ENCODE results near the gene DDX6.
A peak's percentile ranks its signal among the peaks of the same experiment; 100 is the strongest.
"Not testable (repeated sequence)": the region's sequence is repeated elsewhere in the genome, so short reads cannot be mapped to it uniquely, and the experiment has no call there.

DDX6 gene

GRCh38 chr11:118715245-118715831 lies 75.6 kb downstream of the DDX6 start:
- Histone ChIP-seq H3K9me2 (ENCODE audit: low read depth, low read length) (no peaks in the 10 kb centered on the region), H3K27ac (ENCODE audit: low read depth, low read length, poor library complexity, severe bottlenecking) (peak overlapping the region; percentile 49), H3K4me1 (ENCODE audit: insufficient read depth, low read length, severe bottlenecking) (peaks cover 10% of the 10 kb centered on the region), H4K20me1 (ENCODE audit: insufficient read depth, low read length) (no peaks in the 10 kb centered on the region), H2AFZ (ENCODE audit: low read length) (no peak overlapping the region), H3F3A (ENCODE audit: insufficient read depth, low read length) (no peaks in the 10 kb centered on the region), H3K4me2 (ENCODE audit: low read length) (peak overlapping the region; percentile 26; the same call in 1 of the 2 replicates), H3K27me3 (ENCODE audit: insufficient read depth, low read length) (no peaks in the 10 kb centered on the region), H3K36me3 (ENCODE audit: insufficient read depth, low read length) (no peaks in the 10 kb centered on the region), H3K4me3 (ENCODE audit: low read depth, low read length, poor library complexity, severe bottlenecking) (no peak overlapping the region), H3K9ac (ENCODE audit: low read length) (no peak overlapping the region), H3K79me2 (ENCODE audit: insufficient read depth, low read length) (no peaks in the 10 kb centered on the region), H3K9me3 (ENCODE audit: low read length) (no peaks in the 10 kb centered on the region)
- TF ChIP-seq CTCF (IDR thresholded peaks at IDR 0.05; ENCODE audit: low read length): no peak
- TF ChIP-seq EZH2 (IDR thresholded peaks at IDR 0.05; ENCODE audit: borderline replicate concordance, low read length): no peak

- H3K9ac ChIP-seq (ENCODE audit: low read length): no peak overlapping the region
- no peaks in the 10 kb centered on the region for H3K36me3 ChIP-seq (ENCODE audit: insufficient read depth, low read length)
Observed at GRCh38 chr11:118714816-118715215, 76.1 kb downstream of the DDX6 start.

GRCh38 chr11:118714416-118714815 lies 76.5 kb downstream of the DDX6 start:
- not testable (repeated sequence) for H4K20me1 ChIP-seq (ENCODE audit: insufficient read depth, low read length); H3K9me2 ChIP-seq (ENCODE audit: low read depth, low read length); H3K9ac ChIP-seq (ENCODE audit: low read length); H3K36me3 ChIP-seq (ENCODE audit: insufficient read depth, low read length); H3K4me2 ChIP-seq (ENCODE audit: low read length); H3K4me1 ChIP-seq (ENCODE audit: insufficient read depth, low read length, severe bottlenecking); H3K4me3 ChIP-seq (ENCODE audit: low read depth, low read length, poor library complexity, severe bottlenecking); H2AFZ ChIP-seq (ENCODE audit: low read length); H3K79me2 ChIP-seq (ENCODE audit: insufficient read depth, low read length); H3F3A ChIP-seq (ENCODE audit: insufficient read depth, low read length); H3K27me3 ChIP-seq (ENCODE audit: insufficient read depth, low read length); H3K9me3 ChIP-seq (ENCODE audit: low read length); H3K27ac ChIP-seq (ENCODE audit: low read depth, low read length, poor library complexity, severe bottlenecking)

More at GRCh38 chr11:118714816-118715215, 76.1 kb downstream of the DDX6 start:
- H2AFZ ChIP-seq (ENCODE audit: low read length): no peak overlapping the region
- H3K4me2 ChIP-seq (ENCODE audit: low read length): no peak overlapping the region
- no peak overlapping the region for H3K4me3 ChIP-seq (ENCODE audit: low read depth, low read length, poor library complexity, severe bottlenecking)
- H3F3A ChIP-seq (ENCODE audit: insufficient read depth, low read length): no peaks in the 10 kb centered on the region
- no peaks in the 10 kb centered on the region for H3K9me2 ChIP-seq (ENCODE audit: low read depth, low read length)
- no peaks in the 10 kb centered on the region for H3K27me3 ChIP-seq (ENCODE audit: insufficient read depth, low read length)
- no peaks in the 10 kb centered on the region for H4K20me1 ChIP-seq (ENCODE audit: insufficient read depth, low read length)
- no peaks in the 10 kb centered on the region for H3K79me2 ChIP-seq (ENCODE audit: insufficient read depth, low read length)
- H3K27ac ChIP-seq (ENCODE audit: low read depth, low read length, poor library complexity, severe bottlenecking): no peak overlapping the region
- TF ChIP-seq EZH2 (IDR thresholded peaks at IDR 0.05; ENCODE audit: borderline replicate concordance, low read length) (no peak), CTCF (IDR thresholded peaks at IDR 0.05; ENCODE audit: low read length) (no peak)
- no peaks in the 10 kb centered on the region for H3K9me3 ChIP-seq (ENCODE audit: low read length)
- H3K4me1 ChIP-seq (ENCODE audit: insufficient read depth, low read length, severe bottlenecking): peaks cover 10% of the 10 kb centered on the region

GRCh38 chr11:118708296-118708695 lies 82.7 kb downstream of the DDX6 start:
- no peaks in the 10 kb centered on the region for H3F3A ChIP-seq (ENCODE audit: insufficient read depth, low read length)
- H3K27ac ChIP-seq (ENCODE audit: low read depth, low read length, poor library complexity, severe bottlenecking): no peak overlapping the region
- no peaks in the 10 kb centered on the region for H3K9me2 ChIP-seq (ENCODE audit: low read depth, low read length)
- TF ChIP-seq EZH2 (IDR thresholded peaks at IDR 0.05; ENCODE audit: borderline replicate concordance, low read length) (no peak), CTCF (IDR thresholded peaks at IDR 0.05; ENCODE audit: low read length) (no peak)
- H3K4me1 ChIP-seq (ENCODE audit: insufficient read depth, low read length, severe bottlenecking): peaks cover 32% of the 10 kb centered on the region
- no peak overlapping the region for H3K4me2 ChIP-seq (ENCODE audit: low read length)
- H3K79me2 ChIP-seq (ENCODE audit: insufficient read depth, low read length): no peaks in the 10 kb centered on the region
- no peaks in the 10 kb centered on the region for H4K20me1 ChIP-seq (ENCODE audit: insufficient read depth, low read length)
- no peak overlapping the region for H2AFZ ChIP-seq (ENCODE audit: low read length)
- H3K36me3 ChIP-seq (ENCODE audit: insufficient read depth, low read length): no peaks in the 10 kb centered on the region
- no peak overlapping the region for H3K9ac ChIP-seq (ENCODE audit: low read length)
- H3K27me3 ChIP-seq (ENCODE audit: insufficient read depth, low read length): no peaks in the 10 kb centered on the region
- H3K9me3 ChIP-seq (ENCODE audit: low read length): no peaks in the 10 kb centered on the region
- H3K4me3 ChIP-seq (ENCODE audit: low read depth, low read length, poor library complexity, severe bottlenecking): no peak overlapping the region

Data from OCI-LY1 (cell line).